Fibroblast of the aortic adventitia (primary cell): ENCODE data around the gene DPEP1. TPM values are rescaled to one million over a fixed set of nuclear protein-coding genes. Genes with fewer than 3 reads are reported as not detected.

Experiments
- DNase-seq: peaks from one replicate; pipeline ENCODE4 v3.0.0-alpha.2; 2010; ENCODE audit warnings: low read depth
- H3K4me3 ChIP-seq: 2 replicates; pipeline ENCODE4 v1.5.1; 2011; ENCODE audit warnings: low read depth, mild to moderate bottlenecking, control low read depth, low read length, moderate library complexity
- CTCF ChIP-seq: IDR thresholded peaks from 2 replicates; pipeline ENCODE4 v1.5.1; 2011; ENCODE audit warnings: mild to moderate bottlenecking, low read length, control low read depth, inconsistent platforms; ENCODE audit not compliant: insufficient read depth
- total RNA-seq: library from RNA; depleted of rRNA; stranded (reverse); fragments of >200 nt; gene quantifications from 2 replicates; pipeline ENCODE4 v1.2.3, GENCODE V29; 2012; ENCODE audit warnings: low replicate concordance

The DPEP1 gene
- total RNA-seq, 1 donor, result not detected

GRCh38 chr16:89613954-89614459, 565 bp downstream of the DPEP1 start:
- no peak for DNase-seq
- no peak overlapping the region for H3K4me3 ChIP-seq
- TF ChIP-seq CTCF, result no peak

- H3K4me3 ChIP-seq, result no peak overlapping the region
- no peak for DNase-seq
- TF ChIP-seq CTCF, result no peak
Observed at GRCh38 chr16:89615176-89615575, 1.7 kb downstream of the DPEP1 start.

GRCh38 chr16:89615596-89616090, 2.2 kb downstream of the DPEP1 start:
- peak; percentile 75 for TF ChIP-seq CTCF
- DNase-seq, result no peak
- no peak overlapping the region for H3K4me3 ChIP-seq

GRCh38 chr16:89616623-89617022, 3.2 kb downstream of the DPEP1 start:
- no peak overlapping the region for H3K4me3 ChIP-seq
- TF ChIP-seq CTCF, result no peak
- no peak for DNase-seq

- DNase-seq, result no peak
- TF ChIP-seq CTCF, result no peak
- no peak overlapping the region for H3K4me3 ChIP-seq
Observed at GRCh38 chr16:89617036-89617435, 3.6 kb downstream of the DPEP1 start.

- TF ChIP-seq CTCF, result no peak
- H3K4me3 ChIP-seq, result no peak overlapping the region
- no peak for DNase-seq
Observed at GRCh38 chr16:89618109-89618998, 4.9 kb downstream of the DPEP1 start.

GRCh38 chr16:89619840-89620239, 6.4 kb downstream of the DPEP1 start:
- H3K4me3 ChIP-seq, result no peak overlapping the region
- TF ChIP-seq CTCF, result no peak
- DNase-seq, result peak; percentile 62
